ENCODE measurements around the gene B3GAT1.
A peak's percentile ranks its signal among the peaks of the same experiment; 100 is the strongest.
"Not testable (repeated sequence)": the region's sequence is repeated elsewhere in the genome, so short reads cannot be mapped to it uniquely, and the experiment has no call there.

The B3GAT1 gene

DNA sequence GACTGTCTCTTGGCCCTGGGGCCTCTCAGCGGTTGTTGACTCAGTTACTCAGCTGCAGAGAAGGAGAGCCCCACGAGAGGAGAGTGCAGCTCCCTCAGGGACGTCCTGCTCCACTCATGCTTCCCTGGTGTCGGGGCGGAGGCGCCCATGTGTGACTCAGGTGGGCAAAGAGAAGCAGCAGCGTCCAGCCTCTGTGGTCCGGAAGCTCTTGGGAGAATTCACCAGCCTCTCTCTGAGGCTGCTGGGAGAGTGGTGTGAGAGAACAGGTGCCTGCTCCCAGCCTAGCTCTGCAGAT lies 54.5 kb downstream of the B3GAT1 start:
- peaks cover 9% of the 10 kb centered on the region for H3K27me3 Mint-ChIP-seq
- H3K9me3 Mint-ChIP-seq, result peaks cover 3% of the 10 kb centered on the region
- no peak for DNase-seq
- peaks cover 15% of the 10 kb centered on the region for H3K36me3 Mint-ChIP-seq (ENCODE audit: low read depth)
- no peak overlapping the region for H3K4me3 Mint-ChIP-seq
- H3K4me1 Mint-ChIP-seq (ENCODE audit: low read depth), result peaks cover 18% of the 10 kb centered on the region
- H3K27ac Mint-ChIP-seq, result no peak overlapping the region

DNA sequence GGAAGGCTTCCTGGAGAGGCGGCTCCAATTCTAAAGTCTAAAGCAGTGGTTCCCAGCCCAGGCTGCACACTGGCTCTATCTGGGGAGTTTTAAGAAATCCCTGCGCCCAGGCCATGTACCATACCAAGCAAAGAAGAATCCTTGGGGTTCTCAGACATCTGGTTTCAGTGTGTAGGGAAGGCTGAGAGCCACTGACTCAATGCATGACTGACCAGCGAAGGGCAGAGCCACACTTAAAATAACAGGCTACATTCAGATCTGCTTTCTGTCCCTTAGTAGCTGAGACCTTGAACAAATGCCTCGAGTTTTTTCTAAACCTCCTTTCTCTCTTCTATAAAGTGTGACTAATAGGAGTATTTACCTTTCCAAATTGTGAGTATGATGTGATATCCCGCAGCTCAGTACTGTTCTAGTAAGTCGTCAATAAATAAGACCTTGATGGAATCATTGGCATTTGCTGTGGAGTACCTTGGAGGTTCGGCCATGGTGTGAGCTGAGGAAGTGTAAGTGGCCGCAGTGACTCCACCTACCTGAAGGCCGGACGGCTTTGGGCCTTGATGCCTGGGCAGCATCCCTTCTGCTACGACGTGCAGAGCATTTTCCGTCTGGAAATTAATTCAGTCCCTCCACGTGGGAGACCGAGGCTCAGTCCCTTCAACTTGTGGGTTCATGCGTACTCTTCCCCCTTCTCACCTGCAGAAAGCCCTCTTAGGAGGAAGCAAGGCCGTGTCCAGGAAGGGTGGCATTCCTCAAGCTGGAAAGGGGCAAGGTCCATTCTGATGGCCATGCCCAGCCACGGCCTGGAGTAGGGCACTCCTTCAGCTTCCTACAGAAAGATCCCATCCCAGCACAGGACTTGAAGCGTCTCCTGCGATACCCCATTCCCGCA lies 55.1 kb downstream of the B3GAT1 start:
- DNase-seq, result no peak
- Mint-ChIP-seq H3K36me3 (ENCODE audit: low read depth) (peaks cover 15% of the 10 kb centered on the region), H3K27me3 (peaks cover 6% of the 10 kb centered on the region), H3K9me3 (peaks cover 3% of the 10 kb centered on the region), H3K4me1 (ENCODE audit: low read depth) (peaks cover 16% of the 10 kb centered on the region), H3K4me3 (no peak overlapping the region), H3K27ac (no peak overlapping the region)

DNA sequence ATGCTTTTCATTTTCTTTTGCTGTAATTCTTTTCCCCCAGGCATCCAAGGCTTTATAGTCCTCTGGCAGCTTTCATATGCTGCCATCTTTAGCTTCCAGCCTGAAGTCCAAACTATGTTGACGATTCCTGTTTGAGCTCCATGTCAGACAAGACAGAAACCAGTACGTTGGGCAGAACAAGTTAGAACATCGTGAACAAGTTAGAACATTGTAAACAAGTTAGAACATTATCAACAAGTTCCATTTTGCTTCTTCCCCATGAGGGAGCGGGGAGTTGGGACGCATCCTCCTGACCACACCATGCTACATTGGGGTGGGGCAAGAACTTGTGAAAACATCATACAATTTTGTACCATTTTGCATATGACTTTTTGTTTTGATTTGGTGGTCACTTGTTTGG lies 56.4 kb downstream of the B3GAT1 start:
- Mint-ChIP-seq H3K27ac (no peak overlapping the region), H3K4me3 (no peak overlapping the region), H3K9me3 (peaks cover 3% of the 10 kb centered on the region), H3K4me1 (ENCODE audit: low read depth) (peaks cover 8% of the 10 kb centered on the region), H3K36me3 (ENCODE audit: low read depth) (peaks cover 15% of the 10 kb centered on the region), H3K27me3 (peaks cover 4% of the 10 kb centered on the region)
- no peak for DNase-seq

GRCh38 chr11:134355136-134355535 lies 56.9 kb downstream of the B3GAT1 start:
- Mint-ChIP-seq H3K9me3 (peaks cover 3% of the 10 kb centered on the region), H3K27ac (no peak overlapping the region), H3K4me1 (ENCODE audit: low read depth) (peaks cover 8% of the 10 kb centered on the region), H3K4me3 (no peak overlapping the region), H3K27me3 (peaks cover 3% of the 10 kb centered on the region), H3K36me3 (ENCODE audit: low read depth) (peaks cover 15% of the 10 kb centered on the region)
- no peak for DNase-seq

DNA sequence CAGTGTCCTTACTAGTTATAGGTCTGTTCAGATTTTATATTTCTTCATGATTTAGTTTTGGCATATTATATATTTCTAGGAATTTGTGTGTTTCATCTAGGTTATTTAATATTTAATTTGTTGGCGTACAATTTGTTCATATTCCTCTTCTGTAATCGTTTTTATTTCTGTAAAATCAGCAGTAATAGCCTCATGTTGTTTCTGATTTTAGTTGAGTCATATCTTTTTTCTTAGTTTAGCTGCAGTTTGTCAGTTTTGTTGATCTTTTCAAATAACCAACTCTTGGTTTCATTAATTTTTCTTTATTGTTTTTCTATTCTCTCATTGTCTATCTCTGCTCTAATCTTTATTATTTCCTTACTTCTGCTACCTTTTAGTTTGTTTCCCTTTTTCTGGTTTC lies 59.9 kb downstream of the B3GAT1 start:
- Mint-ChIP-seq H3K27me3 (no peaks in the 10 kb centered on the region), H3K4me1 (ENCODE audit: low read depth) (peaks cover 14% of the 10 kb centered on the region), H3K9me3 (peaks cover 3% of the 10 kb centered on the region), H3K4me3 (no peak overlapping the region), H3K36me3 (ENCODE audit: low read depth) (peaks cover 9% of the 10 kb centered on the region), H3K27ac (no peak overlapping the region)
- DNase-seq, result no peak

DNA sequence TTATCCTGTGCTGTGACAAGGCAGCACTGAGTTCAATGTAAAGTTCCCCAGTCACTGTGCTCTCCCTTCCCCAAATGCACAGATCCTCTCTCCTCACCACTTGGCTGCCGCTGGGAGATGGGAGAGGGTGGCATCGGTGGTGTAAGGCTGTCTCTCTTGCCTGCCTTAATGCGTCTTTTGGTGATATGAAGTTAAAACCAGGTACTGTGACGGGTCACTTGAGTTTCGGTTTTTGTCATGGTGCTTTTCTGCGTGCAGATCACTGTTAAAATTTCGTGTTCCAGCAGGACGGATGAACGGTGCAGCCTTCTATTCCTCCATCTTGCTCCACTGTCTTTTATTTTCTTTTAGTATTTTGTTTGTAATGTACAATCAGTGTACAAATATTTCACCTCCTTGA lies 61.7 kb downstream of the B3GAT1 start:
- Mint-ChIP-seq H3K4me1 (ENCODE audit: low read depth) (peaks cover 14% of the 10 kb centered on the region), H3K27ac (no peak overlapping the region), H3K36me3 (ENCODE audit: low read depth) (peaks cover 5% of the 10 kb centered on the region), H3K9me3 (peaks cover 3% of the 10 kb centered on the region), H3K4me3 (no peak overlapping the region), H3K27me3 (no peaks in the 10 kb centered on the region)
- no peak for DNase-seq

DNA sequence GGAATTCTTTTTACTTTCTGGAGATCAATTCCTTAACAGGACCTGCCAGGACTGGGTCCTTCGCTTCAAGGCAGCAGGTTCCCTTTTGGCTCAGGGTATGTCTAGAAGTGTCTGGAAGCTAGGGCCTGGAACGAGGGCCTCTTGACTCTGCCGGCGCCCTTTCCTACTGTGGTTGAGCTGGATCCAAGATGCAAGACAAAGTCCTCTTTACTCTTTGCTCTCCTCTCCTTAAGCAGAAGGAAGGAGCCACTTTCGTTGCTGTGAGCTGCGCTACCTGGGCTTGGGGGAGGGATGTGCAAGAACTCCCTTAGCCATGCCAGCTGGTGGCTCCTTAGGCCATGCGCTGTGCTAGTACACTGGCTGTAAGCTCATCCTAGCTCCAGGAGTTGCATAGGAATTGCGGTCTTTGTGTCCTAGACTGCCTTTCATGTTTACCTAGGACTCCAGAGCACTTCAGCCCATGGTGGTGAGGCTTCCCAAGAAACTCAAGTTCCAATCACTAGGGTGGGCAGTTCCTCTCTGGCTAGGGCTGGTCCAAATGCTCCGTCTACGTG lies 62.2 kb downstream of the B3GAT1 start:
- no peaks in the 10 kb centered on the region for H3K27me3 Mint-ChIP-seq

DNA sequence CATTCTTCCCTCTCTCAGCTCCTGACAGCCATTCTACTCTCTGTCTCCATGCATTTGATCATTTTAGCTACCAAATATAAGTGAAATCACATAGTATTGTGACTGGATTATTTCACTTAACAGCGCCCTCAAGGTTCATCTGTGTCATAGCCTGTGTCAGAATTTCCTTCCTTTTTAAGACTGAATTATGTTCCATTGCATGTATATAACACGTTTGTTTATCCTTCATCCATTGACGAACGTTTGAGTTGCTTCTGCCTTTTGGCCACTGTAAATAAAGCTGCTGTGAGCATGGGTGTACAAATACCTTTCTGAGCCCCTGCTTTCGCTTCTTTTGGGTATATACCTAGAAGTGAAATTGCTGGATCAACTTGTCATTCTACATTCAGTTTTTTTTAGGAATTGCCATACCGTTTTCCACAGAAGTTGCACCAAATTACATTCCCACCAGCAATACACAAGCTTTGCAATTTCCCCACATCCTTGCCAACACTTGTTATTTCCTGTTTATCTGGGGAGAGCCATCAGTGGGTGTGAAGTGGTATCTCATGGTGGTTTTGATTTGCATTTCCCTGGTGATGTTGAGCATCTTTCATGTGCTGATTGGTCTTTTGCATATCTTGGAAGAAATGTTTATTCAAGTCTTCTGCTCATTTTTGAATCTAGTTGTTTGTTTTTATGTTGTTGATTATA lies 62.8 kb downstream of the B3GAT1 start:
- DNase-seq, result no peak
- Mint-ChIP-seq H3K9me3 (peaks cover 3% of the 10 kb centered on the region), H3K4me3 (no peak overlapping the region), H3K27me3 (no peaks in the 10 kb centered on the region), H3K27ac (peak overlapping the region; percentile 20), H3K36me3 (ENCODE audit: low read depth) (peaks cover 5% of the 10 kb centered on the region), H3K4me1 (ENCODE audit: low read depth) (peaks cover 14% of the 10 kb centered on the region)

More for the DNA sequence above, 62.2 kb downstream of the B3GAT1 start:
- Mint-ChIP-seq H3K4me1 (ENCODE audit: low read depth) (peaks cover 14% of the 10 kb centered on the region), H3K36me3 (ENCODE audit: low read depth) (peaks cover 5% of the 10 kb centered on the region), H3K27ac (peak overlapping the region; percentile 20), H3K9me3 (peaks cover 3% of the 10 kb centered on the region), H3K4me3 (no peak overlapping the region)
- DNase-seq, result no peak

DNA sequence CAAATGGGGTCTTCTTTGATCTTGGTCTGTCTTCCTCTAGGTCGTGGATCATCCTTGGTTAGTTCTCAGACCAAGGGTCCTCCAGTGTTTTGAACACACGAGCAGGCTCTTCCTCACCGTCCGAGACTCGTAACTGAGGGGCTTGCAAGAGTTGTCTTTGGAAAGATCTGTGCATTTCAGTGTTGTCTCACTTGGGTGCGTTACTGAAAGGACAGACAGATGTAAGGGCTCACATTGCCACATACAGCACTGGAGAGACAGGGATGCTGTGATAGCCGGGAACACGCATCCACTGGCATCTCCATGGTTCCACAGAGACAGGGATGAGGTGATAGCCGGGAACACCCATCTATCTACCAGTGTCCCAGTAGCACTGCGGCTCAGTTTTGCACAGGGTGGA lies 64.6 kb downstream of the B3GAT1 start:
- no peaks in the 10 kb centered on the region for H3K9me3 Mint-ChIP-seq
- peaks cover 2% of the 10 kb centered on the region for H3K36me3 Mint-ChIP-seq (ENCODE audit: low read depth)
- H3K27ac Mint-ChIP-seq, result no peak overlapping the region
- H3K4me1 Mint-ChIP-seq (ENCODE audit: low read depth), result peaks cover 14% of the 10 kb centered on the region
- no peaks in the 10 kb centered on the region for H3K27me3 Mint-ChIP-seq
- DNase-seq, result no peak
- no peak overlapping the region for H3K4me3 Mint-ChIP-seq

GRCh38 chr11:134346976-134347350 lies 65.1 kb downstream of the B3GAT1 start:
- H3K9me3 Mint-ChIP-seq, result no peaks in the 10 kb centered on the region
- peaks cover 14% of the 10 kb centered on the region for H3K4me1 Mint-ChIP-seq (ENCODE audit: low read depth)
- H3K27ac Mint-ChIP-seq, result no peak overlapping the region
- no peak for DNase-seq
- peaks cover 2% of the 10 kb centered on the region for H3K36me3 Mint-ChIP-seq (ENCODE audit: low read depth)
- H3K4me3 Mint-ChIP-seq, result no peak overlapping the region
- H3K27me3 Mint-ChIP-seq, result no peaks in the 10 kb centered on the region

GRCh38 chr11:134346101-134346975 lies 65.7 kb downstream of the B3GAT1 start:
- no peak overlapping the region for H3K27ac Mint-ChIP-seq
- peaks cover 14% of the 10 kb centered on the region for H3K4me1 Mint-ChIP-seq (ENCODE audit: low read depth)
- no peaks in the 10 kb centered on the region for H3K27me3 Mint-ChIP-seq
- DNase-seq, result no peak
- H3K4me3 Mint-ChIP-seq, result no peak overlapping the region
- H3K9me3 Mint-ChIP-seq, result no peaks in the 10 kb centered on the region
- peaks cover 2% of the 10 kb centered on the region for H3K36me3 Mint-ChIP-seq (ENCODE audit: low read depth)

DNA sequence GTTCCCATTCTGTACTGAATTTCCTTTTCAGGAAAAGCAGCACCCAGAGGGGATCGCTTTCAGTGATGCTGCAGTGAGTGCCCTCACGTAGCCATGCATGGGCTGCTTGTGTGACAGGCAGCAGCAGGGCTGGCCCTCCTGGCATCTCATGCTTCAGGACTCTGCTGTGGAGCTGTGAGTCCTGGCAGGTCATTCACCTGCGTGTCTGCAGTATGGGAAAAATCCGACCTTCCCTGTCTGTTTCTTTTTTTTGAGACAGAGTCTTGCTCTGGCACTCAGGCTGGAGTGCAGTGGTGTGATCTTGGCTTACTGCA lies 66.8 kb downstream of the B3GAT1 start:
- Mint-ChIP-seq H3K4me1 (ENCODE audit: low read depth) (peaks cover 11% of the 10 kb centered on the region), H3K36me3 (ENCODE audit: low read depth) (peaks cover 2% of the 10 kb centered on the region), H3K27me3 (no peaks in the 10 kb centered on the region), H3K4me3 (no peak overlapping the region), H3K9me3 (no peaks in the 10 kb centered on the region), H3K27ac (no peak overlapping the region)
- no peak for DNase-seq

DNA sequence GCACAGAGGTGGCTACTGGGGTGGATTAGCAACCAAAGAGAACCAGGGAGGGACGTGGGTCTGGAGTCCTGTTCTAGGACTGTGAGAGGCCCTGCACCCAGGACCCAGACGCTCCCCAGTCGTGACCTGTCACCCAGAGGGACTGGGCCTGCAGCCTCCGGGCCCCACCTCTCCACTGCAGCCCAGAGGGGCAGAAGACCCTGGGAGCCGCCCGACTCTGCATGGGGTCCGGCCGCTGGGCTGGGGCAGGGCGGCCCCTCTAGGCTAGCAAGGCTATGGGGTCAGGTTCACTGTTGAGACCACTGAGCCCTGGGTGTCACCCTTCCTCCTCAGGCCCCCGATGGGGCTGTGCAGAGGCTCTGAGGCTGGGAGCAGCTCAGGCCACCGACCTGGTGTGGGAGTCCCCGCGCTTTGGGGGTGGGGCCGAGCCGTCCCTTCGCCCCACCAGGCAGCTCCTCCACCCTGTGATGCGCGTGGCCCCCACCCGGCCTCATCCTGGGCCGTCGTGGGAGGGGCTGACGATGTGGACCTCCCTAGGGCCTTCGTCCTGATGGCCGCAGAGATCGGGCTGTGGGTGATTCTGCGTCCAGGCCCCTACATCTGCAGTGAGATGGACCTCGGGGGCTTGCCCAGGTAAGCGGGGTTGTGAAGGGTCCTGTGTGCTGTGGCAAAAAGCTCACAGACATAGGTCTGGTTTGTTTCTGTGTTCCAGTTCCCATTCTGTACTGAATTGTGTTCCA lies 67.4 kb downstream of the B3GAT1 start:
- H3K27me3 Mint-ChIP-seq; DNase-seq; H3K4me3 Mint-ChIP-seq; H3K27ac Mint-ChIP-seq; H3K9me3 Mint-ChIP-seq; H3K36me3 Mint-ChIP-seq (ENCODE audit: low read depth); H3K4me1 Mint-ChIP-seq (ENCODE audit: low read depth): not testable (repeated sequence)

- Mint-ChIP-seq H3K4me1 (ENCODE audit: low read depth) (no peaks in the 10 kb centered on the region), H3K27me3 (no peaks in the 10 kb centered on the region), H3K27ac (no peak overlapping the region), H3K4me3 (no peak overlapping the region), H3K36me3 (ENCODE audit: low read depth) (no peaks in the 10 kb centered on the region), H3K9me3 (no peaks in the 10 kb centered on the region)
- DNase-seq, result no peak
Measured at GRCh38 chr11:134343646-134344045, 68.4 kb downstream of the B3GAT1 start.
